NCI-H1417 treated with DMSO at 0.1 percent for 48 hours (cell line): ENCODE measurements around the gene ZFHX2.
"Not testable (repeated sequence)": the region's sequence is repeated elsewhere in the genome, so short reads cannot be mapped to it uniquely, and the experiment has no call there.

ENCODE experiments used
- DNase-seq: peaks from one replicate; lab custom pipeline; 2025; lab: John Stamatoyannopoulos, UW

ZFHX2 gene

GRCh38 chr14:23551266-23552028 lies at the start of gene ZFHX2:
Gene ZFHX2, minus strand, starts transcription at chr14:23551765. Its CDS starts 16,440 bp downstream, at chr14:23535325.
- DNase-seq, result peak; percentile 79

- DNase-seq, result no peak
Observed at GRCh38 chr14:23600806-23601205, 49.2 kb upstream of the ZFHX2 start.

GRCh38 chr14:23600322-23600707 lies 48.8 kb upstream of the ZFHX2 start:
- no peak for DNase-seq

GRCh38 chr14:23594191-23594590 lies 42.6 kb upstream of the ZFHX2 start:
- not testable (repeated sequence) for DNase-seq

GRCh38 chr14:23590198-23590597 lies 38.6 kb upstream of the ZFHX2 start:
- no peak for DNase-seq

GRCh38 chr14:23589606-23590005 lies 38.0 kb upstream of the ZFHX2 start:
- DNase-seq, result no peak

GRCh38 chr14:23588884-23589598 lies 37.5 kb upstream of the ZFHX2 start:
- DNase-seq, result peak; percentile 50

- not testable (repeated sequence) for DNase-seq
Observed at GRCh38 chr14:23584527-23585203, 33.1 kb upstream of the ZFHX2 start.

GRCh38 chr14:23583761-23584526 lies 32.4 kb upstream of the ZFHX2 start:
- DNase-seq, result not testable (repeated sequence)

- no peak for DNase-seq
Observed at GRCh38 chr14:23582906-23583760, 31.6 kb upstream of the ZFHX2 start.

- no peak for DNase-seq
Observed at GRCh38 chr14:23580948-23581281, 29.4 kb upstream of the ZFHX2 start.

- DNase-seq, result no peak
Observed at GRCh38 chr14:23580152-23580926, 28.8 kb upstream of the ZFHX2 start.

- DNase-seq, result no peak
Observed at GRCh38 chr14:23579739-23580138, 28.2 kb upstream of the ZFHX2 start.

- no peak for DNase-seq
Observed at GRCh38 chr14:23579311-23579630, 27.7 kb upstream of the ZFHX2 start.

GRCh38 chr14:23578560-23579310 lies 27.2 kb upstream of the ZFHX2 start, which contains the start of gene JPH4:
Gene JPH4, minus strand, starts transcription at chr14:23578790. Its CDS starts 1,337 bp downstream, at chr14:23577453.
- peak; percentile 18 for DNase-seq

GRCh38 chr14:23577710-23578392 lies 26.3 kb upstream of the ZFHX2 start:
- no peak for DNase-seq

- no peak for DNase-seq
Observed at GRCh38 chr14:23577004-23577681, 25.6 kb upstream of the ZFHX2 start.

- peak; percentile 76 for DNase-seq
Observed at GRCh38 chr14:23573384-23574015, 21.9 kb upstream of the ZFHX2 start.
